Right ventricle myocardium inferior (tissue), 1 donor: ENCODE measurements around the gene FURIN. TPM values are rescaled to one million over a fixed set of nuclear protein-coding genes. Genes with fewer than 3 reads are reported as not detected.

Experiments
- ATAC-seq: fragments of 200-7000 bp; cut with Tn5 transposase; one replicate; pipeline ENCODE4 v1.9.1; 2020; ENCODE audit warnings: mild to moderate bottlenecking, moderate library complexity
- DNase-seq: peaks from one replicate; pipeline ENCODE4 v3.0.0; 2021; ENCODE audit errors: missing footprints
- intact Hi-C: fragments of 100-400 bp; cut with DNase I; formaldehyde crosslinking; loops from one replicate; pipeline ENCODE4 v1.11.0; 2022
- total RNA-seq: library from RNA; stranded (reverse); fragmentation: NEBNext Ultra II Directional; extraction: Animal tissue kit (Norgen Biotek cat#: 25700); gene quantifications from one replicate; pipeline ENCODE4 v1.2.1, GENCODE V29; 2021
- donor health status: DM: no; HTN: yes; CAD: no; lungs with severe emphysema.

Gene FURIN
- total RNA-seq, 1 donor from 2014 or later: 51.2 TPM

- no peak for ATAC-seq
- intact Hi-C loops: no loop called here
- DNase-seq: peak; percentile 48
These were observed 9.6 kb downstream of the FURIN start for GRCh38 chr15:90877996-90878395.

DNA sequence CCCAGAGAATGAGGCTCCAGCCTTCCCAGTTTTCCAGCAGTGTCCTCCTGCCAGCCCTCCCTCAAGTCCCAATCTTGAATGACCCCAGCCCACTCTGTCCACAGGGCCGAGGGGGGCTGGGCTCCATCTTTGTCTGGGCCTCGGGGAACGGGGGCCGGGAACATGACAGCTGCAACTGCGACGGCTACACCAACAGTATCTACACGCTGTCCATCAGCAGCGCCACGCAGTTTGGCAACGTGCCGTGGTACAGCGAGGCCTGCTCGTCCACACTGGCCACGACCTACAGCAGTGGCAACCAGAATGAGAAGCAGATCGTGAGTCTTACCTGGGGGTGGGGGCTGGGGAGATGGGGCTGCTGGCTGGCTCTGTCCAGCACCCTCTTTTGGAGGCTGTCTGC is 10.3 kb downstream of the FURIN start:
- DNase-seq (peak; percentile 53), ATAC-seq (no peak)
- intact Hi-C loops: no loop called here

DNA sequence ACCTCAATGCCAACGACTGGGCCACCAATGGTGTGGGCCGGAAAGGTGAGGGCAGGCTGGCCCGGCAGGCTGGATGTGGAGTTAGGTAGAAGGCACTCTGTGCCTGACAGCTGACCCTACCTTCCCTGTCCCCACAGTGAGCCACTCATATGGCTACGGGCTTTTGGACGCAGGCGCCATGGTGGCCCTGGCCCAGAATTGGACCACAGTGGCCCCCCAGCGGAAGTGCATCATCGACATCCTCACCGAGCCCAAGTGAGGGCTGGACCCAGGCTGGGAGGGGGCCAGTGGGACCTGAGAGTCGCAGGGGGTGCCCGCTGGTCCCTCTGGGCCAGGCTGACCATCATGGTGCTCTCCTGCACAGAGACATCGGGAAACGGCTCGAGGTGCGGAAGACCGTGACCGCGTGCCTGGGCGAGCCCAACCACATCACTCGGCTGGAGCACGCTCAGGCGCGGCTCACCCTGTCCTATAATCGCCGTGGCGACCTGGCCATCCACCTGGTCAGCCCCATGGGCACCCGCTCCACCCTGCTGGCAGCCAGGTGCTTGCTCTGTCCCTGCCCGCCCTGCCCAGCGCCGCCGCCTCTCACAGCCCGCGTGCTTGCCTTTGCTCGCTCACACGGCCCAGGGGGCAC is 11.5 kb downstream of the FURIN start:
- intact Hi-C loops: no loop called here

DNA sequence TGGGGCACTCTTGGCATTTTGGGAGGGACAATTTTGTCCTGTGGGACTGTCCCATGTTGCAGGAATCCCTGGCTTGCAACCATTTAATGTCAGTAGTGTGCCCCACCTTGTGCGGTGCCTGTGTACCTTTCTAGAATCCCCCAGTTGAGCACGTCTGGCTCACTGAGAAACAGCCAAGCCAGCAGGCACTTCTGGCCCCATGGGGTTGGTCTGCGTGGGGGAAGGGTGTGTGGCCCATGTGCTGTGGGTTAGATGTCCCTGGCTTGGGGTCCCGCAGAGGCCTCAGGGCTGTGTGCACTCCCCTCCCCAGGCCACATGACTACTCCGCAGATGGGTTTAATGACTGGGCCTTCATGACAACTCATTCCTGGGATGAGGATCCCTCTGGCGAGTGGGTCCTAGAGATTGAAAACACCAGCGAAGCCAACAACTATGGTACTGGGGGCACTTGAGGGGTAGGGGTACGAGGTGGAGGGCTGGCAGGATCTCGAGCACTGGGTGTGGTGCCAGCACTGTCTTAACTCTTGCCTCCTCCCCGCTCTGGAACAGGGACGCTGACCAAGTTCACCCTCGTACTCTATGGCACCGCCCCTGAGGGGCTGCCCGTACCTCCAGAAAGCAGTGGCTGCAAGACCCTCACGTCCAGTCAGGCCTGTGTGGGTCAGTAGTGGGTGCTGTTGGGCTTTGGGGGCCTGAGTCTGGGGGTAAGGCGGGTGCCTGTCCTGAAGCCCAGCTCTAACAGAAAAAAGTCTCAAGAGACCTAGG is 12.2 kb downstream of the FURIN start:
- no peak for ATAC-seq
- intact Hi-C loops: no loop called here
- peak; percentile 35 for DNase-seq

More for the DNA sequence above, 11.5 kb downstream of the FURIN start:
- ATAC-seq (no peak), DNase-seq (peak; percentile 69)

GRCh38 chr15:90881181-90881977 is 13.0 kb downstream of the FURIN start:
- DNase-seq (peak; percentile 60), ATAC-seq (no peak)
- intact Hi-C loops: no loop called here

- ATAC-seq: no peak
- intact Hi-C loops: no loop called here
- peak; percentile 27 for DNase-seq
These were observed 13.8 kb downstream of the FURIN start for GRCh38 chr15:90881978-90882721.

DNA sequence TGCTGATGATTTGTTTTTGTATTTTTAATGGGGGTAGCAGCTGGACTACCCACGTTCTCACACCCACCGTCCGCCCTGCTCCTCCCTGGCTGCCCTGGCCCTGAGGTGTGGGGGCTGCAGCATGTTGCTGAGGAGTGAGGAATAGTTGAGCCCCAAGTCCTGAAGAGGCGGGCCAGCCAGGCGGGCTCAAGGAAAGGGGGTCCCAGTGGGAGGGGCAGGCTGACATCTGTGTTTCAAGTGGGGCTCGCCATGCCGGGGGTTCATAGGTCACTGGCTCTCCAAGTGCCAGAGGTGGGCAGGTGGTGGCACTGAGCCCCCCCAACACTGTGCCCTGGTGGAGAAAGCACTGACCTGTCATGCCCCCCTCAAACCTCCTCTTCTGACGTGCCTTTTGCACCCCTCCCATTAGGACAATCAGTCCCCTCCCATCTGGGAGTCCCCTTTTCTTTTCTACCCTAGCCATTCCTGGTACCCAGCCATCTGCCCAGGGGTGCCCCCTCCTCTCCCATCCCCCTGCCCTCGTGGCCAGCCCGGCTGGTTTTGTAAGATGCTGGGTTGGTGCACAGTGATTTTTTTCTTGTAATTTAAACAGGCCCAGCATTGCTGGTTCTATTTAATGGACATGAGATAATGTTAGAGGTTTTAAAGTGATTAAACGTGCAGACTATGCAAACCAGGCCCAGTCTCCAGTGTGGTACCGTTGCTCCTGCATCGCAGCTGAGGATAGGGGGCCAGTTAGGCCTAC is 14.6 kb downstream of the FURIN start:
- ATAC-seq (no peak), DNase-seq (peak; percentile 60)
- intact Hi-C loops: no loop called here

DNA sequence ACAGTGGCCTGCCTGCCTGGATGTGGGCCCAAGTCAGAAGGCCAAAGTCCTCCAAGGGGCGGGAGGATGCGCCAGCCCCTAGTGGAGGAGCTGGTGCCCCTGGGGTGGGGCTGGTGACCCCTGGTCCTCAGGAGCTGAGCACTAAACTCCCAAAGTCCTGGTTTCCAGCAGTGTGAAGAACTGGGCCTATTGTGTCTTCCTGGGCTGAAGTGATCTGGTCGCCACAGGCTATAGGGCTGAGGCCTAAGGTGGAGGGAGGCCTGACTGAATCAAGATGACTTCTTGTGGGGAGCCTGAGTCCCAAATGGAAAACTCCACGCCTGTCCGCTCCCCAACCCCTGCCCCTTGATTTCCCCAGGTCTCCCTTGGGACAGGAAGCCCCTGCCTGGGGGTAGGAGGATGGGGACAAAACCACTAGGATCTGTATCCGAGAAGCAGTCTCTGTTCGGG is 15.2 kb downstream of the FURIN start:
- intact Hi-C loops: no loop called here
- ATAC-seq (peak; percentile 2), DNase-seq (peak; percentile 28)

- DNase-seq (peak; percentile 94), ATAC-seq (peak; percentile 77)
- intact Hi-C loops: loop anchor here (1.0 to 2.0 kb wide), 2 partner anchors 13 to 167 kb away; partner anchors contain the start of gene BLM
These were observed 15.8 kb downstream of the FURIN start, which contains the start of gene FES for GRCh38 chr15:90883976-90884718. TSS of gene FES (plus strand) at chr15:90884504. CDS start at chr15:90885046, 542 bp downstream.

DNA sequence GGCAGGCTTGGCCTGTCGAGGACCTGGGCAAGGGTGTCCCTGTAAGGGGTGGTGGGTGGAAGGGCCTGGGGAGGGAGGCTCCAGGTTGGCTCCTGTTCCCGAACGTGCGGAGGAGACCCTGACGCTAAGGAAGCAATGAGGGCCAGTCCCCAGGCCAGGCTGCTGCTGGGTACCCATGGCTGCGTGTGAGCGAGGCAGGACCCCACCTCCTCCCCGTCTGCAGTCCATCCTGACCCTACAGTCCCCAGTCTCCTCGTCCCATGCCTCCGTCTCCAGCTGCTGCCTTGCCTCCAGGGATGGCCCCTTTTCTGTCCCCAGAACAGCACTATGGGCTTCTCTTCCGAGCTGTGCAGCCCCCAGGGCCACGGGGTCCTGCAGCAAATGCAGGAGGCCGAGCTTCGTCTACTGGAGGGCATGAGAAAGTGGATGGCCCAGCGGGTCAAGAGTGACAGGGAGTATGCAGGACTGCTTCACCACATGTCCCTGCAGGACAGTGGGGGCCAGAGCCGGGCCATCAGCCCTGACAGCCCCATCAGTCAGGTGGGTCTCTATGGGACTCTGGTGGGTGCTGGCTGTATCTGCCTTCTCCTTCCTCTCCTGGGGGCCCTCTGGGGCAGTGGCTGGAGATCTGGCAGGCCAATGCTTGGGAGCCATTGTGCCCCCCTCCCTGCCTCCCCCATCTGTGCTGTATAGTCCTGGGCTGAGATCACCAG is 16.5 kb downstream of the FURIN start:
- ATAC-seq: peak; percentile 6
- intact Hi-C loops: loop anchor here (1.0 to 5.0 kb wide), 3 partner anchors 14 to 168 kb away; partner anchors contain the start of genes BLM and HDDC3

GRCh38 chr15:90885432-90886290 is 17.3 kb downstream of the FURIN start:
- intact Hi-C loops: loop anchor here (1.0 to 5.0 kb wide), 3 partner anchors 15 to 237 kb away; partner anchors contain the start of gene HDDC3
- DNase-seq (peak; percentile 90), ATAC-seq (peak; percentile 62)

More for the DNA sequence above, 16.5 kb downstream of the FURIN start:
- DNase-seq: no peak

DNA sequence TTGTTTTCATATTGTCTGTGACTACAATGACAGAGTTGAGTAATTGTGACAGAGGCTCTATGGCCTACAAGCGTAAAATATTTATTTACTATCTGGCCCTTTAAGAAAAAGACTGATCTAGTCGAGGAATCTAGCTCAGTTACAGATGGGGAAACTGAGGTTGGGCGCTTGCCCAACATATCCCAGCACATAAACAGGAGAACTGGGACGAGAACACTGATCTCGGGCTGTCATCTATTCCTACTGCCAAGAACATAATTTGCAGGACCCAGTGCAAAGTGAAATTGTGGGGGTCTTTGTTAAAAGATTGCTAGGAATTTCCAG is 17.9 kb downstream of the FURIN start:
- ATAC-seq (no peak), DNase-seq (no peak)
- intact Hi-C loops: loop anchor here (1.0 to 5.0 kb wide), 2 partner anchors 46 to 238 kb away; partner anchors contain the start of gene HDDC3

DNA sequence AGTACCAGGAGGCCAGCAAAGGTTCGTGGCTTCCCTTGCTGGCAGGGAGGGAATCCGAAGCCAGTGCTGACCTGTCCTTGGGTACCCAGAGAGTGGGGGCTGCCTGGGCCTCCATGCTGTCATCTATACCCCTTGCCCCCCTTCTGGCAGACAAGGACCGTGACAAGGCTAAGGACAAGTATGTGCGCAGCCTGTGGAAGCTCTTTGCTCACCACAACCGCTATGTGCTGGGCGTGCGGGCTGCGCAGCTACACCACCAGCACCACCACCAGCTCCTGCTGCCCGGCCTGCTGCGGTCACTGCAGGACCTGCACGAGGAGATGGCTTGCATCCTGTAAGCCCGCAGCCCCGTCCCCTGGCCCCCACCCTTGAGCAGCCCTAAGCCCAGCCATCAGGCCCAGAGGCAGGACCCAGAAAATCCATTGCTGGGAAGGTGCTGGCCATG is 18.7 kb downstream of the FURIN start:
- ATAC-seq (no peak), DNase-seq (peak; percentile 59)
- intact Hi-C loops: loop anchor here (5.0 kb wide), 1 partner anchor 45 kb away; the partner anchor contains the start of gene HDDC3

- intact Hi-C loops: loop anchor here (5.0 kb wide), 1 partner anchor 43 kb away; the partner anchor contains the start of gene HDDC3
- DNase-seq (no peak), ATAC-seq (no peak)
These were observed 20.9 kb downstream of the FURIN start for GRCh38 chr15:90889313-90889730.

GRCh38 chr15:90889736-90890456 is 21.5 kb downstream of the FURIN start:
- ATAC-seq (no peak), DNase-seq (peak; percentile 50)
- intact Hi-C loops: loop anchor here (5.0 kb wide), 1 partner anchor 42 kb away; the partner anchor contains the start of gene HDDC3
